Prostate gland (tissue), 2 donors: ENCODE data around the gene MEF2D. TPM values are rescaled to one million over a fixed set of nuclear protein-coding genes. Genes with fewer than 3 reads are reported as not detected.

ENCODE experiments used
- DNase-seq: peaks from one replicate; pipeline ENCODE4 v3.0.0-alpha.2; 2019; ENCODE audit warnings: low spot score
- H3K27ac ChIP-seq, 2 donors: fragments of 200-600 bp; sonication (generic); 2 replicates each; pipeline ENCODE4 v1.5.1; 2017 to 2019
- H3K27me3 ChIP-seq: fragments of 200-600 bp; sonication (generic); replicated peaks from 2 replicates; pipeline ENCODE4 v1.5.1; 2019; ENCODE audit not compliant: insufficient read depth
- H3K36me3 ChIP-seq, 2 donors: fragments of 200-600 bp; sonication (generic); 1 replicate in 1 of 2; 2 replicates in 1 of 2; pipeline versions ENCODE4 v1.5.1 to v1.8.1; 2017 to 2019
- H3K4me1 ChIP-seq: fragments of 200-600 bp; sonication (generic); replicated peaks from 2 replicates; pipeline ENCODE4 v1.5.1; 2019
- H3K4me3 ChIP-seq, 2 donors: fragments of 200-600 bp; sonication (generic); 2 replicates each; pipeline ENCODE4 v1.5.1; 2017 to 2019
- H3K9me3 ChIP-seq: fragments of 200-600 bp; sonication (generic); 2 replicates; pipeline ENCODE4 v1.5.1; 2017
- CTCF ChIP-seq, 4 experiments: fragments of 200-600 bp in 2 of 4; fragments of 450-650 bp in 2 of 4; sonication (generic) in 2 of 4; IDR thresholded peaks; 1 replicate in 3 of 4; 2 replicates in 1 of 4; pipeline ENCODE4 v1.5.1; 2016 to 2019; ENCODE audit warnings: antibody characterized with exemption in 4 of 4, mild to moderate bottlenecking in 2 of 4, moderate library complexity in 2 of 4
- POLR2A ChIP-seq: fragments of 450-650 bp; IDR thresholded peaks from one replicate; pipeline ENCODE4 v1.6.1; 2016; ENCODE audit warnings: antibody characterized with exemption, mild to moderate bottlenecking
- POLR2AphosphoS5 ChIP-seq: sonication (generic); formaldehyde crosslinking; IDR thresholded peaks from one replicate; pipeline ENCODE4 v1.6.1; 2017; ENCODE audit warnings: antibody characterized with exemption
- WGBS: methylation state at CpG from one replicate; pipeline ENCODE4 v1.1.5; 2018; 5-methylcytosine and 5-hydroxymethylcytosine counted together
- intact Hi-C: fragments of 100-400 bp; cut with DNase I; formaldehyde crosslinking; loops from one replicate; pipeline ENCODE4 v1.14.2; 2022
- total RNA-seq, 2 donors: library from RNA; depleted of rRNA; stranded (reverse); fragments of >200 nt; gene quantifications; one replicate each; pipeline ENCODE4 v1.1.0, GENCODE V29; 2016

Gene MEF2D
- total RNA-seq, 2 donors from 2014 or later = 52.1 to 128 TPM

- H3K4me3 ChIP-seq = peak overlapping the region in 1 of 2 donors; percentile 6
These were observed 7.4 kb downstream of the MEF2D start for GRCh38 chr1:156493154-156493631.

DNA sequence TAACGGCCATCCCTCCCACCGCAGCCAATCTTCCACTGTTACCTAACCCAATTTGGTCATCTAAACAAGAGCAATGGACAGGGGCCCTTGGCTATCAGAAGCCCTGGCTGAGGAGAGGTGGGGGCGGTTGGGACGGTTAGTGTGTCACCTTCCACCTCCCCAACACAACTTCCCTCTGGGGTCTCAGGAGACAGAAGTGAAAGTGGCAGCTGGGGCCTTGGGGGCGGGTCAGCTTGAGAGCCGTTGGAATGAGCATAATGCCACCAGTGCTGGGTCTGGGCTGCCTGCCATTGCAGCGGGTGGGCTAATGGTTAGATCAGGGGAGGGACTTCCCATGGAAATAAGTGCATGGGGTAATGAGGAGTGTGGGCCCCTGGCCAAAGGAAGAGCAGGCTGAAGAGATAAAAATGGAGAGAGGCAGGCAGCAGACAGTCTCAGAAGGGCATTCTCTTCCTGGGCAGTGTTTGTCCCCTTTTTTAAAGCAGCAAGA lies 7.9 kb downstream of the MEF2D start:
- peaks cover 71% of the 10 kb centered on the region for H3K4me1 ChIP-seq
- H3K4me3 ChIP-seq = no peak overlapping the region
- no peak for DNase-seq
- no peaks in the 10 kb centered on the region for H3K36me3 ChIP-seq
- peak overlapping the region; percentile 80 to 86 for H3K27ac ChIP-seq
- no peaks in the 10 kb centered on the region for H3K27me3 ChIP-seq
- no peak for TF ChIP-seq POLR2AphosphoS5
- TF ChIP-seq POLR2A = no peak
- no peak for TF ChIP-seq CTCF (IDR thresholded peaks at IDR 0.05)
- intact Hi-C loops = no loop called here
- H3K9me3 ChIP-seq = no peaks in the 10 kb centered on the region
- WGBS = 58% methylated on average over 7 of the region's 7 CpGs

More at GRCh38 chr1:156493154-156493631, 7.4 kb downstream of the MEF2D start:
- TF ChIP-seq POLR2A (no peak), POLR2AphosphoS5 (peak; percentile 68), CTCF (IDR thresholded peaks at IDR 0.05) (no peak)
- DNase-seq = peak; percentile 84
- peaks cover 75% of the 10 kb centered on the region for H3K4me1 ChIP-seq
- no peaks in the 10 kb centered on the region for H3K9me3 ChIP-seq
- no peaks in the 10 kb centered on the region for H3K36me3 ChIP-seq
- H3K27me3 ChIP-seq = no peaks in the 10 kb centered on the region
- intact Hi-C loops = no loop called here
- 12% methylated on average over 11 of the region's 11 CpGs for WGBS
- peak overlapping the region; percentile 80 to 86 for H3K27ac ChIP-seq

GRCh38 chr1:156492013-156492590 lies 8.5 kb downstream of the MEF2D start:
- no peak for DNase-seq
- no peak overlapping the region for H3K4me3 ChIP-seq
- no peak for TF ChIP-seq CTCF (IDR thresholded peaks at IDR 0.05)
- TF ChIP-seq POLR2AphosphoS5 = no peak
- TF ChIP-seq POLR2A = no peak
- H3K36me3 ChIP-seq = no peaks in the 10 kb centered on the region
- H3K9me3 ChIP-seq = no peaks in the 10 kb centered on the region
- no peaks in the 10 kb centered on the region for H3K27me3 ChIP-seq
- 66% methylated on average over 6 of the region's 6 CpGs for WGBS
- H3K27ac ChIP-seq = peak overlapping the region; percentile 80 to 86
- H3K4me1 ChIP-seq = peaks cover 66% of the 10 kb centered on the region
- intact Hi-C loops = no loop called here

GRCh38 chr1:156491151-156491949 lies 9.2 kb downstream of the MEF2D start:
- H3K36me3 ChIP-seq = no peaks in the 10 kb centered on the region
- TF ChIP-seq POLR2AphosphoS5 = no peak

DNA sequence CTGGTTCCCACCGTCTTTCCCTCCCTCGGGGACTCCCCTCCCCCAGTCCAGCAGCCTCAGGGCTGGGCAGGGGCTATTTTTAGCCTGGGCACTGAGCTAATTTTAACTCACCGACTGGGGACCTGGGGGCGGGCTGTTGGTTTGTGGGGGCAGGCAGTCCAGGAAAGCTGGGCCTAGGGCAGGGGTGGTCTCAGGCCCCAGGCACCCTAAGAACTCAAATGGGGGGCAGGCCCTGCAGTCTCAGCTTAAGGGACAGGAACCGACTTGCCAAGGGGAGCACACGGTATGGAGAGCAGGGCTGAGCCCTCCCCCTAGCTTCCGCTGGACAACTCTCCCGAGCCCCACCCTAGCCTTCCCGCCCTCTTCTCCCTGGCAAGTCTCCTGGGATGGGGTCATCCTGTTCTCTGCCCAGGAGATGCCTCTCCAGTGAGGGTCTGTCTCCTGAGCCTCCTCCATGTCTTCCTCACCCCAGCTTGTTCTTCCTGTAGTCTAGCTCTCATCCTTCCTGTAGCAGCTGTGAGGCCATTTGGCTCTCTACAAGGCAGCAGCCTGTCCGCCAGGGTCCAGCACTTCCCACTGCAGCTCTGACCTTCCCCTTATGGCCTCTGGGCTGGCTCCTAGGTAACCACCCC lies 10.1 kb downstream of the MEF2D start:
- intact Hi-C loops = no loop called here

More at GRCh38 chr1:156491151-156491949, 9.2 kb downstream of the MEF2D start:
- intact Hi-C loops = no loop called here
- peaks cover 61% of the 10 kb centered on the region for H3K4me1 ChIP-seq
- no peaks in the 10 kb centered on the region for H3K9me3 ChIP-seq
- H3K27ac ChIP-seq = peak overlapping the region; percentile 80 to 86
- no peak for DNase-seq
- 73% methylated on average over 6 of the region's 6 CpGs for WGBS
- no peaks in the 10 kb centered on the region for H3K27me3 ChIP-seq
- H3K4me3 ChIP-seq = no peak overlapping the region

More for the DNA sequence above, 10.1 kb downstream of the MEF2D start:
- WGBS = 18% methylated on average over 10 of the region's 10 CpGs
- peak overlapping the region; percentile 80 to 86 for H3K27ac ChIP-seq
- no peak for TF ChIP-seq POLR2AphosphoS5
- TF ChIP-seq POLR2A = no peak
- peak in 1 of 4 experiments; percentile 28 for TF ChIP-seq CTCF (IDR thresholded peaks at IDR 0.05)
- no peaks in the 10 kb centered on the region for H3K9me3 ChIP-seq
- peak overlapping the region in 1 of 2 donors; percentile 7 for H3K4me3 ChIP-seq
- peaks cover 59% of the 10 kb centered on the region for H3K4me1 ChIP-seq
- no peaks in the 10 kb centered on the region for H3K27me3 ChIP-seq
- DNase-seq = no peak
- no peaks in the 10 kb centered on the region for H3K36me3 ChIP-seq
